Endothelial cell of umbilical vein (primary cell): Measurements from ENCODE around the gene SF3B1. TPM values are rescaled to one million over a fixed set of nuclear protein-coding genes. Genes with fewer than 3 reads are reported as not detected.

Source experiments
- BruUV-seq: library from RNA; stranded (reverse); fragments of 400-500 nt; replicated peaks from 2 replicates; lab custom pipeline; 2021; lab: Mats Ljungman, UMichigan
- CTCF ChIA-PET: fragments of 300-600, 350-600 bp; sonication (Branson Sonifier 250); formaldehyde crosslinking; loops from one replicate; lab custom pipeline; 2021; ENCODE audit warnings: antibody characterized with exemption, inconsistent platforms; lab: Charles Lee
- POLR2A ChIA-PET: fragments of 300-600, 350-600 bp; sonication (Branson Sonifier 250); formaldehyde crosslinking; loops from one replicate; lab custom pipeline; 2021; ENCODE audit warnings: antibody characterized with exemption, inconsistent platforms; lab: Charles Lee
- DNase-seq: peaks from one replicate; pipeline ENCODE4 v3.0.0-alpha.2; 2011; ENCODE audit warnings: low read depth, low spot score
- FAIRE-seq: peaks from 2 replicates; lab custom pipeline; 2011; peaks lifted over from hg19 to GRCh38; lab: Jason Lieb, UNC
- H2AFZ ChIP-seq: 2 replicates; pipeline ENCODE4 v1.6.0; 2012; ENCODE audit warnings: low read depth, low read length, control low read depth, inconsistent platforms
- H3K27ac ChIP-seq: 2 replicates; pipeline ENCODE4 v1.5.1; 2011; ENCODE audit warnings: low read depth, mild to moderate bottlenecking, control low read depth, low read length, moderate library complexity; ENCODE audit not compliant: insufficient read depth
- H3K27me3 ChIP-seq, 2 experiments: 2 replicates each; pipeline versions ENCODE4 v1.6.0 to v1.6.1; 2011; ENCODE audit warnings: low read length in 2 of 2, mixed read lengths in 1 of 2; ENCODE audit not compliant: control insufficient read depth in 2 of 2, insufficient read depth in 2 of 2
- H3K36me3 ChIP-seq, 2 experiments: 2 replicates in 1 of 2; 3 replicates in 1 of 2; pipeline ENCODE4 v1.5.1; 2011; ENCODE audit warnings: low read length in 2 of 2, mild to moderate bottlenecking in 1 of 2, moderate library complexity in 1 of 2; ENCODE audit not compliant: control insufficient read depth in 2 of 2, insufficient read depth in 2 of 2; ENCODE audit errors: extremely low read depth in 1 of 2
- H3K4me1 ChIP-seq: 3 replicates; pipeline ENCODE4 v1.5.1; 2011; ENCODE audit warnings: mild to moderate bottlenecking, low read length; ENCODE audit not compliant: control insufficient read depth, insufficient read depth; ENCODE audit errors: extremely low read depth
- H3K4me2 ChIP-seq: 2 replicates; pipeline ENCODE4 v1.6.1; 2011; ENCODE audit warnings: low read length, control low read depth, mixed read lengths; ENCODE audit not compliant: insufficient read depth
- H3K4me3 ChIP-seq, 3 experiments: fragments of 200-600 bp in 1 of 3; sonication (generic), shearing (Covaris generic) in 1 of 3; replicated peaks in 1 of 3; 2 replicates each; pipeline ENCODE4 v1.5.1; 2011 to 2016; ENCODE audit warnings: control low read depth in 3 of 3, low read length in 3 of 3, mild to moderate bottlenecking in 2 of 3, inconsistent platforms in 1 of 3, low read depth in 1 of 3, moderate library complexity in 1 of 3; ENCODE audit not compliant: insufficient read depth in 1 of 3
- H3K79me2 ChIP-seq: 2 replicates; pipeline ENCODE4 v1.6.0; 2012; ENCODE audit warnings: low read length, inconsistent platforms; ENCODE audit not compliant: control insufficient read depth, insufficient read depth
- H3K9ac ChIP-seq: replicated peaks from 2 replicates; pipeline ENCODE3; 2011; ENCODE audit warnings: low read length, control low read depth; ENCODE audit not compliant: insufficient read depth; ENCODE audit errors: extremely low read depth
- H3K9me1 ChIP-seq: replicated peaks from 3 replicates; pipeline ENCODE4 v1.6.0; 2011; ENCODE audit warnings: mild to moderate bottlenecking, low read length; ENCODE audit not compliant: control insufficient read depth, insufficient read depth; ENCODE audit errors: extremely low read depth
- H3K9me3 ChIP-seq: replicated peaks from 2 replicates; pipeline ENCODE4 v1.5.1; 2012; ENCODE audit warnings: low read length, inconsistent platforms; ENCODE audit not compliant: control insufficient read depth, insufficient read depth
- H4K20me1 ChIP-seq: replicated peaks from 2 replicates; pipeline ENCODE3; 2011; ENCODE audit warnings: mild to moderate bottlenecking, low read length; ENCODE audit not compliant: control insufficient read depth, insufficient read depth; ENCODE audit errors: extremely low read depth
- EZH2 ChIP-seq: IDR thresholded peaks from 2 replicates; pipeline ENCODE4 v1.6.1; 2012; ENCODE audit warnings: borderline replicate concordance, low read depth, mild to moderate bottlenecking, moderate library complexity, low read length, inconsistent platforms; ENCODE audit not compliant: severe bottlenecking
- FOS ChIP-seq: IDR thresholded peaks from 2 replicates; pipeline ENCODE4 v1.6.1; 2011; ENCODE audit warnings: mild to moderate bottlenecking, low read length, moderate library complexity, borderline replicate concordance; ENCODE audit not compliant: insufficient read depth
- GATA2 ChIP-seq: IDR thresholded peaks from 2 replicates; pipeline ENCODE4 v1.7.0; 2011; ENCODE audit warnings: low read depth, mild to moderate bottlenecking, moderate library complexity, mixed read lengths, low read length; ENCODE audit not compliant: insufficient read length, insufficient read depth
- JUN ChIP-seq: IDR thresholded peaks from 2 replicates; pipeline ENCODE4 v1.6.1; 2011; ENCODE audit warnings: borderline replicate concordance, low read depth; ENCODE audit not compliant: insufficient read length, insufficient read depth
- MYC ChIP-seq: IDR thresholded peaks from one replicate; pipeline ENCODE4 v1.6.1; 2011; ENCODE audit warnings: mild to moderate bottlenecking, low read depth, low read length
- POLR2A ChIP-seq: IDR thresholded peaks from 2 replicates; pipeline ENCODE4 v1.6.1; 2012; ENCODE audit warnings: low read depth, mild to moderate bottlenecking, control low read depth, low read length
- POLR2AphosphoS5 ChIP-seq: IDR thresholded peaks from 2 replicates; pipeline ENCODE4 v1.6.1; 2012; ENCODE audit warnings: low read depth, mild to moderate bottlenecking, control low read depth, low read length, moderate library complexity; ENCODE audit not compliant: insufficient read depth
- dilution Hi-C: fragments of 300-500 bp; cut with MboI; formaldehyde crosslinking; loops from one replicate; pipeline ENCODE4 v1.15.0; 2019; ENCODE audit warnings: low sequenced_read_pairs; ENCODE audit not compliant: extremely low pct_ligation_motif_present
- intact Hi-C: fragments of 100-400 bp; cut with micrococcal nuclease; formaldehyde crosslinking; loops from one replicate; pipeline ENCODE4 v1.10.0; 2022
- polyA plus RNA-seq, 4 experiments: library from polyadenylated mRNA; depleted of rRNA in 3 of 4; stranded (reverse) in 3 of 4; unstranded in 1 of 4; fragments of >200 nt; gene quantifications; 2 replicates each; pipeline versions ENCODE4 v1.2.1 to v1.2.3, GENCODE V29; 2011 to 2012; ENCODE audit warnings: missing spikeins in 1 of 4
- total RNA-seq: library from RNA; stranded (reverse); gene quantifications from 2 replicates; pipeline ENCODE4 v1.2.3, GENCODE V29; 2021
- TF ChIP-seq, protein P1 (sequence below), 2 donors: IDR thresholded peaks; 1 replicate in 1 of 2; 2 replicates in 1 of 2; pipeline ENCODE4 v1.5.1; 2011; ENCODE audit warnings: low read length in 2 of 2, mild to moderate bottlenecking in 2 of 2, moderate library complexity in 2 of 2, control low read depth in 1 of 2, inconsistent platforms in 1 of 2, low read depth in 1 of 2; ENCODE audit not compliant: insufficient read depth in 1 of 2; ENCODE audit errors: extremely low read depth in 1 of 2
- TF ChIP-seq, protein P2 (sequence below): IDR thresholded peaks from 2 replicates; pipeline ENCODE4 v1.6.1; 2011; ENCODE audit not compliant: insufficient read depth, insufficient read length

Gene SF3B1
- total and polyA plus RNA-seq, 2 donors (not counting 3 experiments of a cell fraction or from before 2014, with no cell fraction given): 234 to 321 TPM

DNA sequence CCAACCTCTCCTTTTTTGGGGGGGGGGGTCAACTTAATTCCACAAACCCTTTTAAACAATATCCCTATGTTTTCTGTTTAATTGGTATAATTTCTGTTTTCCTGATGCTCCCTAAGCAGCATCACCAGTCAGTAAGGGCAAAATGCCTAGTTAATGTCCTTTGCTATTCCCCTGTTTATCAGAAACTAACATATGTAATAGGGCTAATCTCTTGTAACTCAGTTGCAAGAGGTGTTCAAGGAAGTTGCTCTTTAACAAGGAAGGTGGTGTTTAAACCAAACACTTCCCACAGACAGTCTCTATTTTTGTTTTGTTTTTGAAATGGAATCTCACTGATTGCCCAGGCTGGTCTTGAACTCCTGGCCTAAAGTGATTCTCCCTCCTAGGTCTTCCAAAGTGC lies 12.0 kb upstream of the SF3B1 start:
- H3K4me2 ChIP-seq: no peak overlapping the region
- H3K4me3 ChIP-seq: no peak overlapping the region
- DNase-seq (no peak), FAIRE-seq (no peak)
- H3K79me2 ChIP-seq: no peaks in the 10 kb centered on the region
- H3K9me1 ChIP-seq: no peaks in the 10 kb centered on the region
- H3K27me3 ChIP-seq: no peaks in the 10 kb centered on the region
- H3K9ac ChIP-seq: no peak overlapping the region
- H3K36me3 ChIP-seq: no peaks in the 10 kb centered on the region
- peaks cover 9% of the 10 kb centered on the region for H3K4me1 ChIP-seq
- ChIA-PET CTCF (no interaction called here), POLR2A (no interaction called here)
- no peak overlapping the region for H2AFZ ChIP-seq
- dilution Hi-C loops (no loop called here), intact Hi-C loops (no loop called here)
- TF ChIP-seq POLR2AphosphoS5 (no peak), FOS (no peak), JUN (no peak), GATA2 (no peak), EZH2 (no peak), MYC (no peak), POLR2A (no peak)
- TF ChIP-seq, protein P1, sequence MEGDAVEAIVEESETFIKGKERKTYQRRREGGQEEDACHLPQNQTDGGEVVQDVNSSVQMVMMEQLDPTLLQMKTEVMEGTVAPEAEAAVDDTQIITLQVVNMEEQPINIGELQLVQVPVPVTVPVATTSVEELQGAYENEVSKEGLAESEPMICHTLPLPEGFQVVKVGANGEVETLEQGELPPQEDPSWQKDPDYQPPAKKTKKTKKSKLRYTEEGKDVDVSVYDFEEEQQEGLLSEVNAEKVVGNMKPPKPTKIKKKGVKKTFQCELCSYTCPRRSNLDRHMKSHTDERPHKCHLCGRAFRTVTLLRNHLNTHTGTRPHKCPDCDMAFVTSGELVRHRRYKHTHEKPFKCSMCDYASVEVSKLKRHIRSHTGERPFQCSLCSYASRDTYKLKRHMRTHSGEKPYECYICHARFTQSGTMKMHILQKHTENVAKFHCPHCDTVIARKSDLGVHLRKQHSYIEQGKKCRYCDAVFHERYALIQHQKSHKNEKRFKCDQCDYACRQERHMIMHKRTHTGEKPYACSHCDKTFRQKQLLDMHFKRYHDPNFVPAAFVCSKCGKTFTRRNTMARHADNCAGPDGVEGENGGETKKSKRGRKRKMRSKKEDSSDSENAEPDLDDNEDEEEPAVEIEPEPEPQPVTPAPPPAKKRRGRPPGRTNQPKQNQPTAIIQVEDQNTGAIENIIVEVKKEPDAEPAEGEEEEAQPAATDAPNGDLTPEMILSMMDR (IDR thresholded peaks at IDR 0.05; ENCODE audit: extremely low read depth in 1 of 2, insufficient read depth in 1 of 2, low read depth in 1 of 2, low read length in 2 of 2): no peak
- TF ChIP-seq, protein P2, sequence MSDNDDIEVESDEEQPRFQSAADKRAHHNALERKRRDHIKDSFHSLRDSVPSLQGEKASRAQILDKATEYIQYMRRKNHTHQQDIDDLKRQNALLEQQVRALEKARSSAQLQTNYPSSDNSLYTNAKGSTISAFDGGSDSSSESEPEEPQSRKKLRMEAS: no peak
- no TSS peak for BruUV-seq
- H3K27ac ChIP-seq: no peak overlapping the region
- H3K9me3 ChIP-seq: no peaks in the 10 kb centered on the region
- H4K20me1 ChIP-seq: no peaks in the 10 kb centered on the region
